ENCODE results near the gene CCDC9B. TPM values are rescaled to one million over a fixed set of nuclear protein-coding genes. Genes with fewer than 3 reads are reported as not detected.

Gene CCDC9B
- total RNA-seq, 1 donor from 2014 or later, result 9.8 TPM

GRCh38 chr15:40302981-40303380 is 37.8 kb downstream of the CCDC9B start:
- H3K4me1 Mint-ChIP-seq (ENCODE audit: low read depth, unreplicated experiment), result no peaks in the 10 kb centered on the region
- Histone ChIP-seq H3K27ac (ENCODE audit: low read depth, low read length) (no peak overlapping the region), H4K20me1 (ENCODE audit: insufficient read depth, low read length) (no peaks in the 10 kb centered on the region), H3K9ac (ENCODE audit: low read length) (no peak overlapping the region), H2AFZ (ENCODE audit: low read depth, low read length) (no peak overlapping the region), H3K4me2 (ENCODE audit: low read length) (no peak overlapping the region), H3K4me1 (ENCODE audit: insufficient read depth, low read length) (no peaks in the 10 kb centered on the region), H3K36me3 (ENCODE audit: insufficient read depth, low read length) (no peaks in the 10 kb centered on the region), H3K4me3 (ENCODE audit: insufficient read depth, low read depth, low read length) (no peak overlapping the region), H3K27me3 (ENCODE audit: insufficient read depth, low read length) (peaks cover 10% of the 10 kb centered on the region), H3K79me2 (ENCODE audit: insufficient read depth, low read length) (no peaks in the 10 kb centered on the region), H3K9me3 (ENCODE audit: insufficient read depth, low read depth, low read length) (peaks cover 4% of the 10 kb centered on the region)
- DNase-seq (ENCODE audit: low read depth) (no peak), FAIRE-seq (no peak)
- H3K9me3 Mint-ChIP-seq (ENCODE audit: unreplicated experiment), result peaks cover 9% of the 10 kb centered on the region
- H3K36me3 Mint-ChIP-seq (ENCODE audit: low read depth, unreplicated experiment), result peaks cover 4% of the 10 kb centered on the region
- no peak overlapping the region for H3K27ac Mint-ChIP-seq (ENCODE audit: unreplicated experiment)
- TF ChIP-seq, protein P1, sequence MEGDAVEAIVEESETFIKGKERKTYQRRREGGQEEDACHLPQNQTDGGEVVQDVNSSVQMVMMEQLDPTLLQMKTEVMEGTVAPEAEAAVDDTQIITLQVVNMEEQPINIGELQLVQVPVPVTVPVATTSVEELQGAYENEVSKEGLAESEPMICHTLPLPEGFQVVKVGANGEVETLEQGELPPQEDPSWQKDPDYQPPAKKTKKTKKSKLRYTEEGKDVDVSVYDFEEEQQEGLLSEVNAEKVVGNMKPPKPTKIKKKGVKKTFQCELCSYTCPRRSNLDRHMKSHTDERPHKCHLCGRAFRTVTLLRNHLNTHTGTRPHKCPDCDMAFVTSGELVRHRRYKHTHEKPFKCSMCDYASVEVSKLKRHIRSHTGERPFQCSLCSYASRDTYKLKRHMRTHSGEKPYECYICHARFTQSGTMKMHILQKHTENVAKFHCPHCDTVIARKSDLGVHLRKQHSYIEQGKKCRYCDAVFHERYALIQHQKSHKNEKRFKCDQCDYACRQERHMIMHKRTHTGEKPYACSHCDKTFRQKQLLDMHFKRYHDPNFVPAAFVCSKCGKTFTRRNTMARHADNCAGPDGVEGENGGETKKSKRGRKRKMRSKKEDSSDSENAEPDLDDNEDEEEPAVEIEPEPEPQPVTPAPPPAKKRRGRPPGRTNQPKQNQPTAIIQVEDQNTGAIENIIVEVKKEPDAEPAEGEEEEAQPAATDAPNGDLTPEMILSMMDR (IDR thresholded peaks at IDR 0.05; ENCODE audit: insufficient read depth, low read depth, low read length), result no peak
- TF ChIP-seq EZH2 (IDR thresholded peaks at IDR 0.05; ENCODE audit: insufficient read depth, low read length), result no peak
- H3K27me3 Mint-ChIP-seq (ENCODE audit: low read depth, unreplicated experiment), result peaks cover 41% of the 10 kb centered on the region
- H3K4me3 Mint-ChIP-seq (ENCODE audit: unreplicated experiment), result no peak overlapping the region

DNA sequence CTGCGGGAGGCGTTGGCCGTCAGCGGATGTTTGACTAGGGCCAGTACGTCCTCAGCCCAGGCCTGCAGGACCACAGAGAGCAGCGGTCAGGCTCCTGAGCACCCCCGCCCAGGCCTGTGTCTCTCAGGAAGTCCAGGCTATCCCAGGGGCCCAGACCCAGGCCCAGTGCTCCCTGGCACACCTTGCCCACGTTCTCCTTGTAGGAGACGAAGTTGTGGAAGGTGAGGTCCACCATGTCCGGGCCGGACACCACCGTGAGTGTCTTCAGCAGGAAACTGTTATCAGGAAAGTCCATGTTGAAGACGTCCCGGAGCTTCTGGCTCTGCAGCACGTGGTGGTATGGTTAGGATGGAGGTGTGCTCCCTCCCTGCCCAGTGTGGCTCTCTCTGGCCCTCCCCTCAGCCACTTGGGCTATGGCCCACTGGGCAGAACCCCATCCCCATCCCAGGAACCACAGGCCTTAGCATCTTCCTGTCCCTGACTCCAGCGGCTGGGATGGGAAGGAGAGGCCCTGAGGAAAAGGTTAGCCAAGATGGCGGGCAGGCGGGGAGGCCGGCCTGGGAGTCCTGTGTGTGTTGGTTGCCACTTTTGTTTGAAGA is 38.4 kb downstream of the CCDC9B start:
- H3K9me3 ChIP-seq (ENCODE audit: insufficient read depth, low read depth, low read length), result peaks cover 4% of the 10 kb centered on the region
- Mint-ChIP-seq H3K27ac (ENCODE audit: unreplicated experiment) (no peak overlapping the region), H3K4me3 (ENCODE audit: unreplicated experiment) (no peak overlapping the region), H3K27me3 (ENCODE audit: low read depth, unreplicated experiment) (peaks cover 47% of the 10 kb centered on the region), H3K4me1 (ENCODE audit: low read depth, unreplicated experiment) (no peaks in the 10 kb centered on the region), H3K36me3 (ENCODE audit: low read depth, unreplicated experiment) (peaks cover 4% of the 10 kb centered on the region), H3K9me3 (ENCODE audit: unreplicated experiment) (peaks cover 9% of the 10 kb centered on the region)
- TF ChIP-seq, protein P1 (IDR thresholded peaks at IDR 0.05; ENCODE audit: insufficient read depth, low read depth, low read length), result no peak
- TF ChIP-seq EZH2 (IDR thresholded peaks at IDR 0.05; ENCODE audit: insufficient read depth, low read length), result no peak
- H3K36me3 ChIP-seq (ENCODE audit: insufficient read depth, low read length), result no peaks in the 10 kb centered on the region
- H3K9ac ChIP-seq (ENCODE audit: low read length), result no peak overlapping the region
- no peak overlapping the region for H3K4me2 ChIP-seq (ENCODE audit: low read length)
- DNase-seq (ENCODE audit: low read depth) (no peak), FAIRE-seq (no peak)
- H3K27ac ChIP-seq (ENCODE audit: low read depth, low read length), result no peak overlapping the region
- no peaks in the 10 kb centered on the region for H4K20me1 ChIP-seq (ENCODE audit: insufficient read depth, low read length)
- no peak overlapping the region for H3K4me3 ChIP-seq (ENCODE audit: insufficient read depth, low read depth, low read length)
- H2AFZ ChIP-seq (ENCODE audit: low read depth, low read length), result no peak overlapping the region
- peaks cover 10% of the 10 kb centered on the region for H3K27me3 ChIP-seq (ENCODE audit: insufficient read depth, low read length)
- H3K79me2 ChIP-seq (ENCODE audit: insufficient read depth, low read length), result no peaks in the 10 kb centered on the region
- no peaks in the 10 kb centered on the region for H3K4me1 ChIP-seq (ENCODE audit: insufficient read depth, low read length)

GRCh38 chr15:40301467-40302179 is 39.1 kb downstream of the CCDC9B start:
- Histone ChIP-seq H2AFZ (ENCODE audit: low read depth, low read length) (no peak overlapping the region), H3K27ac (ENCODE audit: low read depth, low read length) (no peak overlapping the region), H4K20me1 (ENCODE audit: insufficient read depth, low read length) (no peaks in the 10 kb centered on the region), H3K79me2 (ENCODE audit: insufficient read depth, low read length) (no peaks in the 10 kb centered on the region), H3K4me2 (ENCODE audit: low read length) (no peak overlapping the region), H3K36me3 (ENCODE audit: insufficient read depth, low read length) (no peaks in the 10 kb centered on the region), H3K4me3 (ENCODE audit: insufficient read depth, low read depth, low read length) (no peak overlapping the region), H3K9ac (ENCODE audit: low read length) (no peak overlapping the region), H3K27me3 (ENCODE audit: insufficient read depth, low read length) (peaks cover 10% of the 10 kb centered on the region), H3K9me3 (ENCODE audit: insufficient read depth, low read depth, low read length) (peaks cover 4% of the 10 kb centered on the region), H3K4me1 (ENCODE audit: insufficient read depth, low read length) (no peaks in the 10 kb centered on the region)
- peaks cover 9% of the 10 kb centered on the region for H3K9me3 Mint-ChIP-seq (ENCODE audit: unreplicated experiment)
- DNase-seq (ENCODE audit: low read depth), result no peak
- no peak overlapping the region for H3K4me3 Mint-ChIP-seq (ENCODE audit: unreplicated experiment)
- H3K27me3 Mint-ChIP-seq (ENCODE audit: low read depth, unreplicated experiment), result peaks cover 50% of the 10 kb centered on the region
- FAIRE-seq, result no peak
- H3K27ac Mint-ChIP-seq (ENCODE audit: unreplicated experiment), result peak overlapping the region; percentile 53
- peaks cover 4% of the 10 kb centered on the region for H3K36me3 Mint-ChIP-seq (ENCODE audit: low read depth, unreplicated experiment)
- TF ChIP-seq, protein P1 (IDR thresholded peaks at IDR 0.05; ENCODE audit: insufficient read depth, low read depth, low read length), result no peak
- no peak for TF ChIP-seq EZH2 (IDR thresholded peaks at IDR 0.05; ENCODE audit: insufficient read depth, low read length)
- no peaks in the 10 kb centered on the region for H3K4me1 Mint-ChIP-seq (ENCODE audit: low read depth, unreplicated experiment)

Measured in astrocyte (in vitro differentiated cells and primary cell).